Astrocyte (in vitro differentiated cells and primary cell): ENCODE results near the gene SGCB. TPM values are rescaled to one million over a fixed set of nuclear protein-coding genes. Genes with fewer than 3 reads are reported as not detected.
A peak's percentile ranks its signal among the peaks of the same experiment; 100 is the strongest.

ENCODE experiments used
- DNase-seq: peaks from one replicate; pipeline ENCODE4 v3.0.0-alpha.2; 2010; ENCODE audit warnings: low read depth
- FAIRE-seq: peaks from 2 replicates; lab custom pipeline; 2011; peaks lifted over from hg19 to GRCh38; lab: Jason Lieb, UNC
- H2AFZ ChIP-seq: 2 replicates; pipeline ENCODE4 v1.6.0; 2012; ENCODE audit warnings: low read depth, low read length, inconsistent platforms
- H3K27ac ChIP-seq: 2 replicates; pipeline ENCODE4 v1.5.1; 2011; ENCODE audit warnings: low read depth, low read length, inconsistent platforms
- H3K27me3 ChIP-seq: 2 replicates; pipeline ENCODE4 v1.6.0; 2011; ENCODE audit warnings: low read length, inconsistent platforms; ENCODE audit not compliant: insufficient read depth
- H3K36me3 ChIP-seq: 2 replicates; pipeline ENCODE4 v1.5.1; 2011; ENCODE audit warnings: low read length, inconsistent platforms; ENCODE audit not compliant: insufficient read depth
- H3K4me1 ChIP-seq: 2 replicates; pipeline ENCODE4 v1.5.1; 2011; ENCODE audit warnings: low read length, inconsistent platforms; ENCODE audit not compliant: insufficient read depth
- H3K4me2 ChIP-seq: 2 replicates; pipeline ENCODE4 v1.6.0; 2012; ENCODE audit warnings: low read length, inconsistent platforms
- H3K4me3 ChIP-seq: 2 replicates; pipeline ENCODE4 v1.5.1; 2011; ENCODE audit warnings: low read depth, mild to moderate bottlenecking, low read length, inconsistent platforms; ENCODE audit not compliant: insufficient read depth
- H3K79me2 ChIP-seq: 2 replicates; pipeline ENCODE4 v1.6.0; 2012; ENCODE audit warnings: mild to moderate bottlenecking, low read length, inconsistent platforms; ENCODE audit not compliant: insufficient read depth
- H3K9ac ChIP-seq: 2 replicates; pipeline ENCODE4 v1.6.0; 2012; ENCODE audit warnings: mild to moderate bottlenecking, low read length, inconsistent platforms
- H3K9me3 ChIP-seq: 2 replicates; pipeline ENCODE4 v1.5.1; 2012; ENCODE audit warnings: low read depth, mild to moderate bottlenecking, low read length, inconsistent platforms; ENCODE audit not compliant: insufficient read depth
- H4K20me1 ChIP-seq: 2 replicates; pipeline ENCODE4 v1.6.0; 2012; ENCODE audit warnings: low read length, inconsistent platforms; ENCODE audit not compliant: insufficient read depth
- H3K27ac Mint-ChIP-seq: one replicate; pipeline ENCODE4 v1.8.0; 2021; ENCODE audit warnings: mild to moderate bottlenecking, mixed read lengths; ENCODE audit not compliant: unreplicated experiment
- H3K27me3 Mint-ChIP-seq: one replicate; pipeline ENCODE4 v1.8.0; 2021; ENCODE audit warnings: low read depth, mixed read lengths; ENCODE audit not compliant: unreplicated experiment
- H3K36me3 Mint-ChIP-seq: one replicate; pipeline ENCODE4 v1.8.0; 2021; ENCODE audit warnings: low read depth, mixed read lengths; ENCODE audit not compliant: unreplicated experiment
- H3K4me1 Mint-ChIP-seq: one replicate; pipeline ENCODE4 v1.8.0; 2021; ENCODE audit warnings: low read depth, mixed read lengths; ENCODE audit not compliant: unreplicated experiment
- H3K4me3 Mint-ChIP-seq: one replicate; pipeline ENCODE4 v1.8.0; 2021; ENCODE audit warnings: mild to moderate bottlenecking, moderate library complexity, mixed read lengths; ENCODE audit not compliant: unreplicated experiment
- H3K9me3 Mint-ChIP-seq: one replicate; pipeline ENCODE4 v1.8.0; 2021; ENCODE audit warnings: mild to moderate bottlenecking, mixed read lengths; ENCODE audit not compliant: unreplicated experiment
- CTCF ChIP-seq: IDR thresholded peaks from 2 replicates; pipeline ENCODE4 v1.5.1; 2011; ENCODE audit warnings: low read depth, mild to moderate bottlenecking, inconsistent platforms, low read length, moderate library complexity; ENCODE audit not compliant: insufficient read depth
- EZH2 ChIP-seq: IDR thresholded peaks from 2 replicates; pipeline ENCODE4 v1.6.1; 2012; ENCODE audit warnings: mild to moderate bottlenecking, low read length, inconsistent platforms; ENCODE audit not compliant: insufficient read depth
- total RNA-seq: library from RNA; stranded (reverse); gene quantifications from 2 replicates; pipeline ENCODE4 v1.2.1, GENCODE V29; 2021

SGCB gene
- total RNA-seq, 1 donor from 2014 or later, result 75.6 TPM

GRCh38 chr4:52057196-52057595 is 19.1 kb upstream of the SGCB start:
- Histone ChIP-seq H3K4me2 (no peak overlapping the region), H3K9me3 (no peaks in the 10 kb centered on the region), H3K79me2 (no peaks in the 10 kb centered on the region), H3K27ac (no peak overlapping the region), H3K9ac (no peak overlapping the region), H2AFZ (no peak overlapping the region), H3K4me3 (no peak overlapping the region), H4K20me1 (no peaks in the 10 kb centered on the region), H3K36me3 (no peaks in the 10 kb centered on the region), H3K4me1 (peaks cover 7% of the 10 kb centered on the region), H3K27me3 (no peaks in the 10 kb centered on the region)
- no peaks in the 10 kb centered on the region for H3K27me3 Mint-ChIP-seq
- H3K27ac Mint-ChIP-seq, result no peak overlapping the region
- FAIRE-seq, result no peak
- no peak overlapping the region for H3K4me3 Mint-ChIP-seq
- TF ChIP-seq CTCF (no peak), EZH2 (no peak)
- H3K9me3 Mint-ChIP-seq, result no peaks in the 10 kb centered on the region
- H3K4me1 Mint-ChIP-seq, result peaks cover 20% of the 10 kb centered on the region
- no peak for DNase-seq
- H3K36me3 Mint-ChIP-seq, result no peaks in the 10 kb centered on the region

DNA sequence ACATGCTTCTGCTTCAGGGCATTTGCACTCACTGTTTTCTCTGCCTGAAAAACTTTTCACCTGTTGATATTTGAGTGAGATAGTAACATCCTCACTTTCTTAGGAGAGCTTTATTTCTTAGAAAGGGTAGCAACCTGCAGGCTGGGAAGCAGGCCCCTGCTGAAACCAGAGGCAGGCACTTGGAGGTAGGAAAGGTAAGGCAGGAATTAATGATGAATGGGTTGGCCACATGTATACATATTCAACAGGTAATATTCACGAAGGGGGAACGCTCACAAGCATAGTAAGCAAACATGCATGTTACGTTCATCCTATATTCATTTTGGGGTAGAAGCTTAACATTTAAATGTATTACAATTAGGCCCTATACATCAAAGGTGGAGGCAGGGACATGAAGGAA is 16.2 kb upstream of the SGCB start:
- peaks cover 17% of the 10 kb centered on the region for H3K4me1 Mint-ChIP-seq
- no peak overlapping the region for H3K27ac Mint-ChIP-seq
- FAIRE-seq (no peak), DNase-seq (no peak)
- no peak overlapping the region for H3K9ac ChIP-seq
- no peak overlapping the region for H2AFZ ChIP-seq
- H3K36me3 ChIP-seq, result no peaks in the 10 kb centered on the region
- no peaks in the 10 kb centered on the region for H3K9me3 Mint-ChIP-seq
- TF ChIP-seq CTCF (no peak), EZH2 (no peak)
- no peaks in the 10 kb centered on the region for H3K27me3 ChIP-seq
- H3K36me3 Mint-ChIP-seq, result no peaks in the 10 kb centered on the region
- H3K4me3 Mint-ChIP-seq, result no peak overlapping the region
- H3K79me2 ChIP-seq, result no peaks in the 10 kb centered on the region
- no peaks in the 10 kb centered on the region for H4K20me1 ChIP-seq
- H3K4me2 ChIP-seq, result no peak overlapping the region
- H3K4me3 ChIP-seq, result no peak overlapping the region
- no peak overlapping the region for H3K27ac ChIP-seq
- peaks cover 9% of the 10 kb centered on the region for H3K4me1 ChIP-seq
- H3K27me3 Mint-ChIP-seq, result no peaks in the 10 kb centered on the region
- H3K9me3 ChIP-seq, result no peaks in the 10 kb centered on the region

GRCh38 chr4:52052475-52052780 is 14.3 kb upstream of the SGCB start:
- no peaks in the 10 kb centered on the region for H3K27me3 Mint-ChIP-seq
- Histone ChIP-seq H3K36me3 (no peaks in the 10 kb centered on the region), H3K4me3 (peak overlapping the region; percentile 82), H3K27me3 (no peaks in the 10 kb centered on the region), H3K4me1 (peaks cover 7% of the 10 kb centered on the region), H3K9me3 (no peaks in the 10 kb centered on the region), H3K4me2 (peak overlapping the region; percentile 100), H3K9ac (peak overlapping the region; percentile 49), H2AFZ (peak overlapping the region; percentile 96), H4K20me1 (no peaks in the 10 kb centered on the region), H3K27ac (no peak overlapping the region), H3K79me2 (no peaks in the 10 kb centered on the region)
- H3K27ac Mint-ChIP-seq, result peak overlapping the region; percentile 95
- H3K9me3 Mint-ChIP-seq, result no peaks in the 10 kb centered on the region
- peaks cover 14% of the 10 kb centered on the region for H3K4me1 Mint-ChIP-seq
- DNase-seq (peak; percentile 49), FAIRE-seq (no peak)
- no peak for TF ChIP-seq EZH2
- TF ChIP-seq CTCF, result no peak
- no peaks in the 10 kb centered on the region for H3K36me3 Mint-ChIP-seq
- H3K4me3 Mint-ChIP-seq, result peak overlapping the region; percentile 95
